A549 treated with GW870086 at 1 μM for 4 hours (cell line): ENCODE results near the gene BET1L. TPM values are rescaled to one million over a fixed set of nuclear protein-coding genes. Genes with fewer than 3 reads are reported as not detected.

ENCODE experiments used
- total RNA-seq: library from RNA; stranded (reverse); fragments of 200-300 nt; extraction: Qiagen RNA extraction; gene quantifications from 5 replicates; pipeline ENCODE4 v1.2.3, GENCODE V29; 2022; ENCODE audit warnings: low read depth

BET1L gene
- total RNA-seq: 42.8 to 49.0 TPM (median 47.3 TPM) in 5 replicates

GRCh38 chr11:207208-207862 is at the start of gene BET1L, which contains the start of gene RIC8A:
Gene BET1L (minus strand): TSS chr11:207399. CDS start chr11:207321, 78 bp downstream.
Gene RIC8A (plus strand): TSS chr11:207708. CDS start chr11:208855, 1,147 bp downstream.

DNA sequence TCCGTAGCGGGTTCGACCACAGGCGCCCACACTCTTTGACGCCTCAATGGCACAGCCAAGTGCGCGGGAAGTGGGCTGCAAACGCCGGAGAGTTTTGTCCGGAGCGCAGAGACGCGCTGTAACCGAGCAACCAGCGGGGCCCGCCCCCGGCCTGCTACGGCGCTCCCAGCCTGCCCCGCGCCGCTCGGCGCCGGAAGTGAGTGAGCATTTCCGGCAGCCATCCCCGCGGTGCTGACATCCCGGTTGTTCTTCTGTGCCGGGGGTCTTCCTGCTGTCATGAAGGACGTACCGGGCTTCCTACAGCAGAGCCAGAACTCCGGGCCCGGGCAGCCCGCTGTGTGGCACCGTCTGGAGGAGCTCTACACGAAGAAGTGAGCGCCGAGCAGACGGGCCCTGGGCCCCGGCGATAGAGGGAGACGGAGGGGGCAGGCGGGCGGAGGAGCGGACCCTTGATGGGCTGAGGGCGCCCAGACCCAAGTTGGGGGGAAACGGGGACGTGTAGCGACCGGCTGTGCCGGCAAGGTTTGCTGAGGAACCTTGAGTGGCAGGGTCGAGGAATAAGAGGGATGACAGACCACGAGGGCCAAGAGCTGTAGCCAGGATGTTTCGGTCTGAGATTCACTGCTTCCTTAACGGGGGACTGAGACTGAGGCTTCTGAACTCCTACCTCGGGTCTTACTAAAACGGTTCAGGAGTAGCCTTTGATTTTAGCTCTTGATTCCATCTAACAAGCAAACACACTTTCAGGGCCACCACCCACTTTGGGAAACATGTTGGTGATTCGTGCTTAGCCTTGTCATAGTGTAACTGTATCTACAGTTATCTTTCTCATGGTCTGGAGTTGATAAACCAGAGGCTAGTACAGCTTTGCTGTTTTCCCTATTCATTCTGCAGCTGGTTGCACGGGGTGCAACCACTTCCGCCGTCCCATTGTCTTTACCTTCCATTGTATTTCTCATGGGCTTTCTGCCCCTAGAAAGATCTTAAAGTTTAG is 29.9 kb upstream of the BET1L start, which contains the start of gene PSMD13:
TSS of gene PSMD13 (plus strand) at position 203 of the 994 bp plus-strand sequence. CDS start at position 277, 74 bp downstream.

GRCh38 chr11:235997-236773 is 29.0 kb upstream of the BET1L start, which contains the start of gene SIRT3:
Gene SIRT3 (minus strand): TSS chr11:236342. CDS start chr11:236328, 14 bp downstream.

GRCh38 chr11:192674-193128 is 14.5 kb downstream of the BET1L start, which contains the start of gene SCGB1C1:
Gene SCGB1C1 (plus strand): TSS chr11:193078. CDS start chr11:193100, 22 bp downstream.

Other genes with a start within 250 kb of the BET1L start
- gene SCGB1C1, start 14.3 kb downstream of the BET1L start, total RNA-seq: not detected in 5 replicates
- 110 to 125 TPM (median 117 TPM) in 5 replicates for gene RIC8A, start 309 bp upstream of the BET1L start, total RNA-seq
- 19.2 to 22.3 TPM (median 21.1 TPM) in 5 replicates for gene SIRT3, start 28.9 kb upstream of the BET1L start, total RNA-seq
- 165 to 200 TPM (median 177 TPM) in 5 replicates for gene PSMD13, start 29.6 kb upstream of the BET1L start, total RNA-seq
- 0.08 TPM in 1 of 5 replicates, not detected in the others for gene NLRP6, start 71.0 kb upstream of the BET1L start, total RNA-seq
- gene PGGHG, start 81.7 kb upstream of the BET1L start, total RNA-seq: 6.1 to 12.3 TPM (median 11.0 TPM) in 5 replicates
- gene IFITM5, start 92.1 kb upstream of the BET1L start, total RNA-seq: not detected in 5 replicates
- gene IFITM2, start 100.4 kb upstream of the BET1L start, total RNA-seq: 58.0 to 65.0 TPM (median 60.1 TPM) in 5 replicates
- gene IFITM1, start 106.6 kb upstream of the BET1L start, total RNA-seq: 0.31 to 0.56 TPM (median 0.55 TPM) in 5 replicates
- 19.5 to 36.0 TPM (median 30.9 TPM) in 5 replicates for gene IFITM3, start 113.5 kb upstream of the BET1L start, total RNA-seq
- 9.3 to 21.2 TPM (median 16.6 TPM) in 5 replicates for gene B4GALNT4, start 162.1 kb upstream of the BET1L start, total RNA-seq
- gene PKP3, start 186.8 kb upstream of the BET1L start, total RNA-seq: 29.9 to 39.9 TPM (median 38.6 TPM) in 5 replicates
- gene SIGIRR, start 207.6 kb upstream of the BET1L start, total RNA-seq: 60.4 to 93.3 TPM (median 87.7 TPM) in 5 replicates
- 0.72 to 1.2 TPM (median 0.88 TPM) in 5 replicates for gene ANO9, start 234.6 kb upstream of the BET1L start, total RNA-seq
- 33.8 to 46.7 TPM (median 44.8 TPM) in 5 replicates for gene PTDSS2, start 242.9 kb upstream of the BET1L start, total RNA-seq